K562 (cell line): ENCODE data around the gene PALLD. TPM values are rescaled to one million over a fixed set of nuclear protein-coding genes. Genes with fewer than 3 reads are reported as not detected.
A peak's percentile ranks its signal among the peaks of the same experiment; 100 is the strongest.

ENCODE experiments used
- ASH1L ChIP-seq: fragments of 450-650 bp; IDR thresholded peaks from 2 replicates; pipeline ENCODE4 v1.6.1; 2018; ENCODE audit warnings: borderline replicate concordance, mild to moderate bottlenecking, low read depth; ENCODE audit not compliant: partially characterized antibody
- BCL6 ChIP-seq: fragments of 250-450 bp; sonication (Bioruptor Pico); IDR thresholded peaks from 2 replicates; pipeline ENCODE4 v1.4.0; 2020
- FOSL1 ChIP-seq: fragments of 200-800 bp; sonication (Bioruptor generic); conservative IDR thresholded peaks from 2 replicates; pipeline ENCODE4 v1.6.1; 2016; ENCODE audit warnings: missing genetic modification characterization, missing compliant biosample characterization
- HEY1 ChIP-seq: fragments of 250-450 bp; sonication (Bioruptor Pico); IDR thresholded peaks from 2 replicates; pipeline ENCODE4 v1.5.0; 2020; ENCODE audit warnings: mild to moderate bottlenecking, moderate library complexity, borderline replicate concordance
- ILK ChIP-seq: fragments of 450-650 bp; IDR thresholded peaks from 2 replicates; pipeline ENCODE4 v1.6.1; 2016; ENCODE audit warnings: missing genetic modification characterization, low read depth, mild to moderate bottlenecking, missing compliant biosample characterization, moderate library complexity, borderline replicate concordance
- MAFK ChIP-seq: IDR thresholded peaks from 2 replicates; pipeline ENCODE4 v1.6.1; 2011; ENCODE audit warnings: low read length, improper control_type of control experiment
- NCOA2 ChIP-seq, 2 experiments: fragments of 450-650 bp; IDR thresholded peaks; 2 replicates each; pipeline ENCODE4 v1.6.1; 2018; ENCODE audit warnings: mild to moderate bottlenecking in 2 of 2, moderate library complexity in 1 of 2; ENCODE audit not compliant: partially characterized antibody in 2 of 2
- NONO ChIP-seq, 2 experiments: fragments of 200-400 bp in 1 of 2; fragments of 450-650 bp in 1 of 2; formaldehyde crosslinking in 1 of 2; IDR thresholded peaks; 2 replicates each; pipeline ENCODE4 v1.6.1; 2017; ENCODE audit warnings: low read depth in 2 of 2, mild to moderate bottlenecking in 2 of 2, moderate library complexity in 2 of 2, low read length in 1 of 2
- PHB2 ChIP-seq: fragments of 450-650 bp; IDR thresholded peaks from 2 replicates; pipeline ENCODE4 v1.6.1; 2017; ENCODE audit warnings: low read depth
- RAD21 ChIP-seq, 2 experiments: fragments of 250-450 bp in 1 of 2; fragments of 450-650 bp in 1 of 2; sonication (Bioruptor Pico) in 1 of 2; formaldehyde crosslinking in 1 of 2; IDR thresholded peaks in 1 of 2; conservative IDR thresholded peaks in 1 of 2; 2 replicates each; pipeline versions ENCODE4 v1.4.0 to v1.8.0; 2020 to 2022; ENCODE audit warnings: mild to moderate bottlenecking in 2 of 2, moderate library complexity in 1 of 2
- RAD51 ChIP-seq: fragments of 450-650 bp; IDR thresholded peaks from 2 replicates; pipeline ENCODE4 v1.7.1; 2016; ENCODE audit warnings: low read depth, mild to moderate bottlenecking, borderline replicate concordance
- RCOR1 ChIP-seq, 2 experiments: IDR thresholded peaks; 2 replicates each; pipeline ENCODE4 v1.6.1; 2012; ENCODE audit warnings: low read depth in 2 of 2, low read length in 2 of 2, borderline replicate concordance in 1 of 2, improper control_type of control experiment in 1 of 2
- SIN3A ChIP-seq, 2 experiments: fragments of 150-350 bp in 1 of 2; IDR thresholded peaks; 2 replicates each; pipeline ENCODE4 v1.6.1; 2011 to 2016; ENCODE audit warnings: borderline replicate concordance in 2 of 2, low read depth in 2 of 2, low read length in 2 of 2, mild to moderate bottlenecking in 2 of 2, moderate library complexity in 2 of 2; ENCODE audit not compliant: control insufficient read depth in 1 of 2
- SRF ChIP-seq, 2 experiments: fragments of 250-450, 450-650 bp in 1 of 2; sonication (Bioruptor Pico) in 1 of 2; sonication (generic) in 1 of 2; formaldehyde crosslinking; IDR thresholded peaks; 2 replicates each; pipeline versions ENCODE4 v1.5.0 to v1.5.1; 2020 to 2022; ENCODE audit warnings: mild to moderate bottlenecking in 1 of 2, missing genetic modification reagents in 1 of 2
- TBL1XR1 ChIP-seq, 2 experiments: IDR thresholded peaks; 2 replicates each; pipeline ENCODE4 v1.6.1; 2012; ENCODE audit warnings: improper control_type of control experiment in 2 of 2, low read length in 2 of 2, mild to moderate bottlenecking in 1 of 2
- TEAD4 ChIP-seq, 2 experiments: sonication (generic) in 1 of 2; formaldehyde crosslinking in 1 of 2; IDR thresholded peaks; 2 replicates each; pipeline versions ENCODE4 v1.6.1 to v1.8.0; 2012 to 2022; ENCODE audit warnings: borderline replicate concordance in 1 of 2, inconsistent platforms in 1 of 2, low read length in 1 of 2, mild to moderate bottlenecking in 1 of 2, missing genetic modification reagents in 1 of 2
- ZNF444 ChIP-seq: fragments of 250-450 bp; sonication (Bioruptor Pico); IDR thresholded peaks from 2 replicates; pipeline ENCODE4 v1.4.0; 2020; ENCODE audit warnings: mild to moderate bottlenecking, moderate library complexity
- polyA plus RNA-seq, 8 experiments: library from polyadenylated mRNA; depleted of rRNA in 4 of 8; stranded (reverse) in 5 of 8; unstranded in 3 of 8; fragments of >200 nt; fragmentation: Nextera tagmentation in 2 of 8; fragmentation: Illumina TruSeq in 1 of 8; extraction: Ambion mirVana in 2 of 8; extraction: Trizol in 1 of 8; gene quantifications; 2 replicates each; pipeline versions ENCODE4 v1.2.1 to v1.2.3, GENCODE V29; 2011 to 2014; ENCODE audit warnings: inconsistent platforms in 1 of 8, missing spikeins in 1 of 8
- total RNA-seq, 7 experiments: library from RNA; depleted of rRNA in 6 of 7; stranded (reverse); fragments of >200 nt in 6 of 7; fragmentation: Illumina TruSeq in 2 of 7; extraction: Trizol in 2 of 7; gene quantifications; 2 replicates each; pipeline versions ENCODE4 v1.2.1 to v1.2.3, GENCODE V29; 2011 to 2021; ENCODE audit warnings: low replicate concordance in 1 of 7
- TF ChIP-seq, protein P1 (sequence below): fragments of 250-450 bp; sonication (Bioruptor Pico); IDR thresholded peaks from 2 replicates; pipeline ENCODE4 v1.4.0; 2020; ENCODE audit warnings: mild to moderate bottlenecking, moderate library complexity, borderline replicate concordance
- TF ChIP-seq, protein P2 (sequence below): sonication (generic); formaldehyde crosslinking; IDR thresholded peaks from 2 replicates; pipeline ENCODE4 v1.8.0; 2022; ENCODE audit warnings: mild to moderate bottlenecking, missing genetic modification reagents
- TF ChIP-seq, protein P3 (sequence below): IDR thresholded peaks from 2 replicates; pipeline ENCODE4 v1.6.1; 2016; ENCODE audit warnings: missing genetic modification characterization, missing compliant biosample characterization

PALLD gene
- total and polyA plus RNA-seq, 9 of the 15 experiments (the other 6 are each of a cell fraction or from before 2014, with no cell fraction given), result 0.01 to 0.35 (median 0.06) TPM; not detected in 3

DNA sequence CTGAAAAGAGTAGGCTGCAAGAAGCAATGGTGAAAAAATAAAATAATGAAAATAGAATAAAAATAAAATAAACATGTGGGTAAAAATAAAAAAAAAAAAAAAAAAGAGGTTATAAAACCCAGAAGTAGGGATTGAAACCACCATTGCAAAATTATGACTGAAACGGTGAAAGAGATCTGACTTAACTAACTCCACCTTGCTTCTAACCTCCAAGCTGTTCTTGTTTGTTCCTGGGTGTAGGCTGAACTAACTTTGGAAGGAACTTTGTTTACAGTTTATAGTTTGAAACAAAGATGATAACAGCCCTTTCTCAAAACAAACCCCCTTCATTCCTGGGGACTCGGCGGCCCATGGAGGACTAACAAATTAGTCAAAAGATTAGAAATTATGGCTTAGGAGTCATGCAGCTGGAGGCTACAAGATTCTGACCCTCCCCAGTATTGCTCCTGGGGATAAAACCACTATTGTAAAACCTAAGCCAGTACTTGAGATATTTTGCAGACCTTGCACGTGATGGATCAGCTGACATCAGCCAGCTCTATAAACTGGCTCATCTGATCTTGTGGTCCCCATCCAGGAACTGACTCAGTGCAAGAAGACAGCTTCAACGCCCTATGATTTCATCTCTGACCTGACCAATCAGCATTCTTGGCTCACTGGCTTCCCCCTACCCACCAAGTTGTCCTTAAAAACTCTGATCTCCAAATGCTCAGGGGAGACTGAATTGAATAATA lies 47.0 kb upstream of the PALLD start (continued):
- TF ChIP-seq BCL6 (CRISPR knock-in tag), result no peak
- TF ChIP-seq MAFK, result no peak
- no peak for TF ChIP-seq NONO (IDR thresholded peaks at IDR 0.05; ENCODE audit: low read depth in 2 of 2, low read length in 1 of 2)
- TF ChIP-seq RCOR1 (IDR thresholded peaks at IDR 0.05; ENCODE audit: borderline replicate concordance in 1 of 2, low read depth in 2 of 2, low read length in 2 of 2), result 0 out of 4 replicates have a peak, but pooled peaks of 1 of the 2 experiments have one; percentile 25
- no peak for TF ChIP-seq RAD21 (CRISPR knock-in tag; conservative IDR thresholded peaks at IDR 0.05 in 1 of 2, IDR thresholded peaks at IDR 0.05 in 1 of 2)
- TF ChIP-seq ZNF444 (CRISPR knock-in tag), result no peak
- no peak for TF ChIP-seq TBL1XR1 (IDR thresholded peaks at IDR 0.05; ENCODE audit: low read length in 2 of 2)
- TF ChIP-seq, protein P1, sequence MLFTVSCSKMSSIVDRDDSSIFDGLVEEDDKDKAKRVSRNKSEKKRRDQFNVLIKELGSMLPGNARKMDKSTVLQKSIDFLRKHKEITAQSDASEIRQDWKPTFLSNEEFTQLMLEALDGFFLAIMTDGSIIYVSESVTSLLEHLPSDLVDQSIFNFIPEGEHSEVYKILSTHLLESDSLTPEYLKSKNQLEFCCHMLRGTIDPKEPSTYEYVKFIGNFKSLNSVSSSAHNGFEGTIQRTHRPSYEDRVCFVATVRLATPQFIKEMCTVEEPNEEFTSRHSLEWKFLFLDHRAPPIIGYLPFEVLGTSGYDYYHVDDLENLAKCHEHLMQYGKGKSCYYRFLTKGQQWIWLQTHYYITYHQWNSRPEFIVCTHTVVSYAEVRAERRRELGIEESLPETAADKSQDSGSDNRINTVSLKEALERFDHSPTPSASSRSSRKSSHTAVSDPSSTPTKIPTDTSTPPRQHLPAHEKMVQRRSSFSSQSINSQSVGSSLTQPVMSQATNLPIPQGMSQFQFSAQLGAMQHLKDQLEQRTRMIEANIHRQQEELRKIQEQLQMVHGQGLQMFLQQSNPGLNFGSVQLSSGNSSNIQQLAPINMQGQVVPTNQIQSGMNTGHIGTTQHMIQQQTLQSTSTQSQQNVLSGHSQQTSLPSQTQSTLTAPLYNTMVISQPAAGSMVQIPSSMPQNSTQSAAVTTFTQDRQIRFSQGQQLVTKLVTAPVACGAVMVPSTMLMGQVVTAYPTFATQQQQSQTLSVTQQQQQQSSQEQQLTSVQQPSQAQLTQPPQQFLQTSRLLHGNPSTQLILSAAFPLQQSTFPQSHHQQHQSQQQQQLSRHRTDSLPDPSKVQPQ (CRISPR knock-in tag), result no peak
- no peak for TF ChIP-seq PHB2
- TF ChIP-seq HEY1, result no peak
- TF ChIP-seq ASH1L, result no peak
- TF ChIP-seq NCOA2 (IDR thresholded peaks at IDR 0.05; ENCODE audit: partially characterized antibody in 2 of 2), result no peak
- TF ChIP-seq ILK (tag), result no peak
- TF ChIP-seq FOSL1 (tag), result peak; percentile 93
- no peak for TF ChIP-seq TEAD4 (IDR thresholded peaks at IDR 0.05; ENCODE audit: low read length)
- TF ChIP-seq TEAD4 (CRISPR knock-in tag; IDR thresholded peaks at IDR 0.05; ENCODE audit: borderline replicate concordance), result no peak
- no peak for TF ChIP-seq SRF (CRISPR knock-in tag; IDR thresholded peaks at IDR 0.05)
- TF ChIP-seq SIN3A (IDR thresholded peaks at IDR 0.05; ENCODE audit: borderline replicate concordance in 2 of 2, control insufficient read depth in 1 of 2, low read depth in 2 of 2, low read length in 2 of 2), result no peak
- TF ChIP-seq, protein P2, sequence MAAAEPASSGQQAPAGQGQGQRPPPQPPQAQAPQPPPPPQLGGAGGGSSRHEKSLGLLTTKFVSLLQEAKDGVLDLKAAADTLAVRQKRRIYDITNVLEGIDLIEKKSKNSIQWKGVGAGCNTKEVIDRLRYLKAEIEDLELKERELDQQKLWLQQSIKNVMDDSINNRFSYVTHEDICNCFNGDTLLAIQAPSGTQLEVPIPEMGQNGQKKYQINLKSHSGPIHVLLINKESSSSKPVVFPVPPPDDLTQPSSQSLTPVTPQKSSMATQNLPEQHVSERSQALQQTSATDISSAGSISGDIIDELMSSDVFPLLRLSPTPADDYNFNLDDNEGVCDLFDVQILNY (CRISPR knock-in tag), result no peak
- peak; percentile 73 for TF ChIP-seq RAD51
- TF ChIP-seq, protein P3, sequence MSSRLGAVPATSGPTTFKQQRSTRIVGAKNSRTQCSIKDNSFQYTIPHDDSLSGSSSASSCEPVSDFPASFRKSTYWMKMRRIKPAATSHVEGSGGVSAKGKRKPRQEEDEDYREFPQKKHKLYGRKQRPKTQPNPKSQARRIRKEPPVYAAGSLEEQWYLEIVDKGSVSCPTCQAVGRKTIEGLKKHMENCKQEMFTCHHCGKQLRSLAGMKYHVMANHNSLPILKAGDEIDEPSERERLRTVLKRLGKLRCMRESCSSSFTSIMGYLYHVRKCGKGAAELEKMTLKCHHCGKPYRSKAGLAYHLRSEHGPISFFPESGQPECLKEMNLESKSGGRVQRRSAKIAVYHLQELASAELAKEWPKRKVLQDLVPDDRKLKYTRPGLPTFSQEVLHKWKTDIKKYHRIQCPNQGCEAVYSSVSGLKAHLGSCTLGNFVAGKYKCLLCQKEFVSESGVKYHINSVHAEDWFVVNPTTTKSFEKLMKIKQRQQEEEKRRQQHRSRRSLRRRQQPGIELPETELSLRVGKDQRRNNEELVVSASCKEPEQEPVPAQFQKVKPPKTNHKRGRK (tag), result peak; percentile 16; the same call in 1 of the 2 replicates
